GM18526 (cell line): ENCODE measurements around the gene VSNL1.

Experiments used
- POLR2A ChIP-seq: IDR thresholded peaks from 3 replicates; pipeline ENCODE4 v1.6.1; 2011; ENCODE audit not compliant: insufficient read length; ENCODE audit errors: extremely low read depth

The VSNL1 gene

GRCh38 chr2:17637131-17637906 is 96.8 kb downstream of the VSNL1 start:
- no peak for TF ChIP-seq POLR2A

GRCh38 chr2:17638196-17638743 is 97.8 kb downstream of the VSNL1 start:
- TF ChIP-seq POLR2A: no peak

DNA sequence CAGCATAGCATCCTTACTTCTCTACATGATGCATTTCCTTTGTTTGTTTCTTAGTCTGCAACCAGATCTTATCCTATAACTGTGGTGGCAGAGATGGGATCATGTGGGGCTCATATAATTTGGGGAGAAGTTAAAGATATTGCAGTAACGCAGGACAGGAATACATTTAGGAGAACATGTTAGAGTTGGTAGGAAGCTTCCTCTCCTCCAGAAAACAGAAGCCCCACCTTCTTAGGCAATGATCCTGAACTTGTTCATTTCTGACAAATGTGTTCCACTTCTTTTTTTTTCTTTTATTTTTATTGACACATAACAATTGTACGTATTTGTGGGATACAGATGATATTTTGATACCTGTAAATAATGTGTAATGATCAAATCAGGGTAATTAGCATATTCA is 99.9 kb downstream of the VSNL1 start:
- TF ChIP-seq POLR2A: no peak

DNA sequence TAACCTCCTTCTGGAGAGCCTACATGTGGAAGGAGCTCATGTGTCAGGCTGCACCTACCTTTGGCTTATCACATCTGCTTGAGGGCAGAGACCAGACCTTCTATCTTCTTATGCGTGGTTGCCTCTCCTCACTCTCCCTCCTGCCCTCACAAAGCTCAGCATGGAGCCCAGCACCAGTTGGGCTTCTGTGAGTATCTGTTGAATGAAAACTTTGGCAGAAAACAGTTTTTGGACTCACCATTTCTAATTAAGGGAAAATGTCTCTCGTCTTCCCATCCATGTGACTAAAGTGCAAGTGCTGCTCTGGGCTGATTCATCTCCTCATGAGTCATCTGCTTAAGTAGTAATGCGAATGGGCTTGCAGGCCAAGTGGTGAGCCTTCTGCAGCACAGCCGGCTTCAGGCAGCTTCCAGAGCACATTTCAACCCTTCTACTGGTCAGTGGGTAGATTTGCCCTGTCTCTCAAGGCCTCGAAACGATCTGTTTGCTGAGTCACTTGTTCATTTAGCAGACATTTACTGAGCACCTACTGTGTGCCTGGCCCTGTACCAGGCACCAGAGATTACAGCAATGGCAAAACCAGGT is 102.6 kb downstream of the VSNL1 start:
- TF ChIP-seq POLR2A: no peak

- TF ChIP-seq POLR2A: no peak
These were observed 104.7 kb downstream of the VSNL1 start for GRCh38 chr2:17644997-17645720.

DNA sequence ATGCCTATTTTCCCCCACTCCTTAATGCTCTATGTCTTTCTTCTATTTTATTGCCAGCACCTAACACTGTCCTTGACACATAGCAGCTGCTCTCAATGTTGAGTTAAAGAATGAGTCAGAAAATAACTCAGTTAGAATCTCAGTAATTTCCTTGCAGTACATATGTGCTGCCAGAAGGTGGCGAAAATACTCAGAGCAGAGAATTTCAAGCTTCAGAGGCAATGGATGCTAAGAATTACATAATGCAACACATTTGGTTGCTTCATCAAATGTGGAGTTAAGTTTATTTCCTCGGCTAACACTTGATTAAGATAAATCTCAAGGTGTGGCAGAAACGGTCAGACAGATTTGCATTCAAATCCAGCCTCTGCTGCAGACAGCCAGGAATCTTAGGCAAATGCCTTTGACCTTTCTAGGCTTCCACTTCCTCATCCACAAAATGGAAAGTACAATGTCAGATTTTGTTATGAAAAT is 105.6 kb downstream of the VSNL1 start:
- TF ChIP-seq POLR2A: no peak

DNA sequence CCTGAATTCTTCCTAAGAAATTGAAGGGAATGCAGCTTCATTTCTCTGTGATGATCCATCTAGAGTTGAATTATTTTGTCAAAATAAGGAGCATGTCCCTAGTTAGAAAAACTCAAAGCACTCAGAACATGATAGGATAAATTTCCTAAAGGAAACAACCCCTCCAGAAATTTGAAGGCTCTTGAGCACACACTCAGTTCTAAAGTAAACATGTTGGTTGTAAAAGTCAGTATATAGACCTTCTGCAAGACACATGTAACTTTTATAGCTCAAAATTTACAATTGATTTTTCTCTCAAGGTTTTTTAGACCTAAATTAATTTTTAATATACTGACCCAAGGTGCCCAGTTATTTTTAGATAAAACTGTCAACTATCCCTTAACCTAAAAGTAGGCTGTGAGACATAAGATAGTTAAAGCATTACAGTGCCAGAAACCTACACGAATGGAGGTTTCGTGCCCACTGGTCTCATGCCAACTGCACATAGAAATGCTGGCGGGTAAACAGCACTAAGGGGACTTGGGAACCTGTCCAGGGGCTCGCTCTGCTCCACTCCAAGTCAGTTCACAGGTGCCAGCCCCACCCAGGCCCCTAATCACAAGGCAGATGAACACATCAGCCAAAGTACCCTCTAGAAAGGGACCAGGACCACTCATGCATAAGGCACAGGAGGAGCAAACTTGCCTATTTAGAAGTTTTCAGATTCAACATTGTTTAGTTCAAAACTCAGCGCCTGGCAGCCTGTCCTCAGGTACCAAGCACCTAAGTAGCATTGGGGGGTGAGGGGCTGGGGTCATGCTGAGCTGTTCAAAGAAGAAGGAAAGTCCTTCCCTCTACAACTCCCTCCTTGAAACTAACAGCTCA is 106.6 kb downstream of the VSNL1 start:
- TF ChIP-seq POLR2A: no peak

- no peak for TF ChIP-seq POLR2A
These were observed 108.1 kb downstream of the VSNL1 start for GRCh38 chr2:17648581-17648980.

DNA sequence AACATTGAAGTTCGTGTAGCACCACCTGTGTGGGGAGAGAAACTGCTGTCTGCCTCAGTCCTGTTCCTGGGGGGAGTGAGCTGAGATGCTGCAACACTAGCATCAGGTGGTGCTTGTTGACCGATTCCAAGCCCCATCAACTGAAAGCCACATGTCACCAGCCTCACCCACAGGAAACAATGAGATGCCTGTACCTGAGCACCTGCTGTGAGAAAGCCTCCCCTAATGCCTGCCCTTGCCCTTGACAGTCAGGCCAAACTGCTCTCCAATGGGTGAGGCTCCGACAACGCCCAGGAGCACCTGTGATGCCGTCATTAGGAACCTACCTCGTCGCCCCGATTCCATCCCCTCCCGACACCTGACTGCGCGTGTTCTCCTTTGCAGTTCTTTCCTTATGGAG is 108.5 kb downstream of the VSNL1 start:
- TF ChIP-seq POLR2A: no peak

GRCh38 chr2:17652681-17653394 is 112.3 kb downstream of the VSNL1 start:
- no peak for TF ChIP-seq POLR2A

- TF ChIP-seq POLR2A: no peak
These were observed 117.3 kb downstream of the VSNL1 start for GRCh38 chr2:17657759-17658158.

DNA sequence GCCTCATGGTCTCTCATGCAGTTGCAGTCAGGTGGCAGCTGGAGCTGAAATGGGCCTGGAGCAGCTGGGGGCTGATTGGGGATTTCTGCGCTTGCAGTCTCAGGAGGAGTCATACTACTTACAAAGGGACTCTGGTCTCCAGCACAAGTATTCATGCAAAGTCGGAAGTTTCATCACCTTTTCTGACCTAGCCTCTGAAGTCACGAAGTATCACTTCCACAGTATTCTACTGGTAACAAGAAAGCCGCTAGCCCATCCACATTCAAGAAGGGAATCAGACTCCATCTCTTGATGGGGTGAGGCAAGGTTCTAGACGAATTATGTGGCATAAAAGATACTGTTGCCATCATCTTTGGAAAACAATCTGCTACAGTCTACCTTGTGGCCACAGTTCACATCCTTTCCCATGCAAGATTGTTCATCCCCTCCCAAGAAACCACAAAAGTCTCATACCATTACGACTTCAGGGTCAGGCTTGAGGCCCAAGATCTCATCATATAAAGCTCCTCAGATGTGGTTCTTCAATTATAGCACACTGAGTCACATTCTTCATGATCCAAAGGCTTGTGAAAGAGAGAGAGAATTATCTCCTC is 117.9 kb downstream of the VSNL1 start:
- TF ChIP-seq POLR2A: no peak

GRCh38 chr2:17660219-17660618 is 119.7 kb downstream of the VSNL1 start:
- no peak for TF ChIP-seq POLR2A

DNA sequence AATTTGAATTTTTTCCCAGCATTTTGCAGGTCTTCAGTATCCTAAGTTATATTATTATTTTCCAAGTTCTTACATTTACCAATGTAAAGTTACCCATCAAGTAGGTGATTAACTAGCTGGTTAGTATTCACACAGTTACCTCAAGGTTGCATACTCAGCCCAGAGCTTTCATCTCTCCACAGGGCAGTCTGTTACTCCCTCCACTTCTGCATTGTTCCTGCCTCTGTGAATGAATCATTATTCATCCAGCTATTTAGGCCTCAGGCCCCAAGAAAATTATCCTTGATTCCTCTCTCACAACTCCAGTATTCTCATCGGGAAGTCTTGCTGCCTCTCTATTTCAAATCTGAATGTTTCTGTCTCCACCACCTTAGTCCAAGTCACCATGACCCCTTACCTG is 121.0 kb downstream of the VSNL1 start:
- TF ChIP-seq POLR2A: no peak

GRCh38 chr2:17662723-17663122 is 122.2 kb downstream of the VSNL1 start:
- no peak for TF ChIP-seq POLR2A
